ENCODE results near the gene MSH5.
"Not testable (repeated sequence)": the region's sequence is repeated elsewhere in the genome, so short reads cannot be mapped to it uniquely, and the experiment has no call there.

Gene MSH5

DNA sequence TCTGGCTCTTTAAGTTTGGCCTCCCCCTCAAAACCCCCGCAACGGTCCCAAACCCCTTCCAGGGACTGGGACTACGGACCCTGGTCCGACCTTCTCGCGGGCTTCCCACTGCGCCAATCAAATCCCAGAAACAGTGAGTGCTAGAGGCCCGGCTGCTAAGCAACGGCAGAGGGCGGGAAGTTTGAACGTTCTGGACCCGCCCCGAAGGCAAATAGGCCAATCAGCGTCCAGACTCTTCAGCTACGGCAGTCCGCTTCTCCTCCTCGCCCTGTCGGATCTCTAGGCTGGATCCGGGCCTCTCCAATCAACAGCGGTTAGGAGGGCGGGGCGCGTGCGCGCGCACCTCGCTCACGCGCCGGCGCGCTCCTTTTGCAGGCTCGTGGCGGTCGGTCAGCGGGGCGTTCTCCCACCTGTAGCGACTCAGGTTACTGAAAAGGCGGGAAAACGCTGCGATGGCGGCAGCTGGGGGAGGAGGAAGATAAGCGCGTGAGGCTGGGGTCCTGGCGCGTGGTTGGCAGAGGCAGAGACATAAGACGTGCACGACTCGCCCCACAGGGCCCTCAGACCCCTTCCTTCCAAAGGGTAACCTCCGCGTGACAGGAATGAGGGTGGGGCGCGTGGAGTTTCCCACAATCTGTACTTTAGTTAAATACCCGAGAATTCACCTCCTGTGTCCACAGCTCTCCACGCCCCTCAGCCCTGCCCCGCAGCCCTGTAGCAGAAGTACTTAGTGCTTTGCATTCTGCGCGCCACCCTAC is at the start of gene MSH5:
Gene MSH5, plus strand, starts transcription at position 367 of the 758 bp plus-strand sequence. CDS start 462 bp downstream, outside the sequence.
- peak; percentile 97 for DNase-seq

DNA sequence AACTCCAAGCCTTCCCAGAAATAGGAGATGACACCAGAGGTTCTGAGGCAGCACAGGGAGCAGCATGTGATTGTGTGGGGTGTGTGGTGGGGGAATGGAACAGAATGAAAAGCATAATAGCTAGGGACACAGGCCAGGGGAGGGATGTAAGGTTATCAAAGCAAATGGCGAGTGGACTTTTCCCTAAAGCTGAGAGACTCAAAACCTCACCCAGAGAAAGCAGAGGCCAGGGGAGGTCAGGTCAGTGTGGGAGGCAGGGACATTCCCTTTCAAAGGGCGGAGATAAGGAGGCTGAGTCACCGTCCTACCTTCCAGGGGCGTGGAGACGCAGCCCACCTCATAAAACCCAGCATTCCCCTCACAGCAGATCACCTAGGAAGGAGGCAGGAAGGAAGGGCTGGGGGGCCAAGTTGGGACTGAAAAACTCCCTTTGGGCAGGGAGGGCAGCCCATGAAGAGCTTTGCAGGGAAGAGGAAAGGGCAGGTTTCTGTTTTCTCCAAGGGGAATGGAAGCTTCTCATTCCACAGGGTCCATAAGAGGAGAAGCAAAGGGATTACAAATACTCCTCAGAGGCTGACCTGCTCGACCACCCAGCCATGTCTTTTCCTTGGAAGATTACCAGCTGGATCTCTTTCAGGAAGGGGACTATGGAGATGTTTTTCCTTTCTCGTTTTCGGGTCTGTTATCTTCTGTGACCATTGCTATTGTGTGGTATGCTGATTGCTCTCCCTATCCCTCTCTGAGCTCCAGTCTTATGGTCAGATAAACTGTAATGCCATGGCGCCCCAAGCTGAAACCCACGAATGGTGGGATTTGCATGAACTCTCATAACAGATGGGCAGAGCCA is 49.4 kb upstream of the MSH5 start:
- DNase-seq = no peak

DNA sequence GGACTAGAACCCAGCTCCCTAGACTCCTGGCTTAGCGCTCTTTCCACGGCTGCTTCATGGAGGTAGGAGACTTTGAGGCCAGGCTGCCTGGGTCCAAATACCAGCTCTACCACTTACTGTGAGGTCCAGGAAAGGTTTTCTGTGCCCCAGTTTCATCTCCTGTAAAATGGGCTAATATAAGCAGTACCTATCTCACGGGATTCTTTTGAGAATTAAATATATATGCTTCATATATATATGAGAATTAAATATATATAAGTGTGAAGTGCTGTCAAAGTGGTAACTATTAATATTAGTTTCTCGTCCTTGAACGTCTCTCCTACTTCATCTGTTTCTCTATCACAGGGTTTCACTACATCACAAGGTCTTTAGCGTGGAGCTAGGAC is 48.7 kb upstream of the MSH5 start:
- no peak for DNase-seq

DNA sequence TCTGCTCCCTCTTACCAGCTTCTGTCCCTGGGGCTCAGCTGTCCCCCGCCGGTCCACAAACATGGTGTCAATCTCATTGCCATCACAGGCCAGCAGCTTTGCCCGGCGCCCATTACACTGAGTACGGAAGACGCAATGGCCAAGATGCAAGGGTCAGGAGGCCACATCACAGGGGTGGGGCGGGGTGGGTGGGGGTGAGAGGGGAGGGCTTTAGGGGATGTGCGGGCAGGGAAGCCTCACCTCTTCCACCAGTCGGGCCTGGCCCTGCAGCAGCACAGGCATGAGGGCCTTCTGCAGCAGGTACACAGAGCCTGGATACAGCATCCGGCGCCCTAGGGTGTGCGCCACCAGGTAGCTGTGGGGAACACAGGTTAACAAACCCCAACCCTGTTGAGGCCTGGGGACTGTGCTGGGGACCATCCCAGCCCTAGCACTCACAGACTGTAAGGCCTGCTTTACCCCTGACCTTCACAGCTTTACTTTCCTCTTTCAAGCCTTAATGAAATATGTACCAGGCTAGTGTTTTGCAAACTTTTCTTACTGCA is 48.2 kb upstream of the MSH5 start:
- DNase-seq = no peak

DNA sequence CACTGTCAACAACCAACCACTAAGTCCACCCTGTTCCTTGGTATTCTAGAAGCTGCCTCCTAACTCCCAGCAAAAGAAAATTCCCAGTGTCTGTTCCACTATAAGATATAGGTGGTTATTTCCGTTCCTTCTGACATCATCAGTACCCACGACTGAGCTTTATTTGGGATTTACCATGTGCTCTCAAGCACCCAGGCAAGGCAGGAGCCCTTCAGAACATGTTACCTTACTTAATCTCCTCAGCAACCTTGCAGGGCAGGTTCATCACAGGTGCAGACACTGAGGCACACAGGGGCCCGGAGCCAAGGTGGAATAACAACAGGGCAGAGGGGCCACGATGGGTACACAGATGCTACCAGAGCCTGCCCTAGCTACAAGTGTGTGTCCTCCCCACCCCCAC is 47.5 kb upstream of the MSH5 start:
- DNase-seq = no peak

DNA sequence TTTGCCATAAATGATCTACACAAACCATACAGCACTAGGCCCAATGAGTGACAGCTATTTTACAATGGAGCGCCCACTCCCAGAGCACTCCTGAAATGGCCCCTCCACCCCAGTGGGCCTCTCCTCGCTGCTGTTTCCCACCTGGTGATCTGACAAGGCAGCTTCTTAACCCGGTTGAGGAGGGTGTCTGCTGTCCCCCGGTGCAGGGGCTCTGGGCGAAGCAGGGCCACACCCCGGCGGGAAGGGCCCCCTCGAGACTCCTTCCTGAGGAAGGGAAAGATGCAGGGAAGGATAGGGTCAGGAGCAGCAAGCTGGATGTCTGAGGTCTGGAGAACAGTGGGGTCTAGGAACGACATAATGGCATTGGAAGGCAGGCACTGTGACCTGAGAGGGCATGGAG is 46.9 kb upstream of the MSH5 start:
- DNase-seq = no peak

DNA sequence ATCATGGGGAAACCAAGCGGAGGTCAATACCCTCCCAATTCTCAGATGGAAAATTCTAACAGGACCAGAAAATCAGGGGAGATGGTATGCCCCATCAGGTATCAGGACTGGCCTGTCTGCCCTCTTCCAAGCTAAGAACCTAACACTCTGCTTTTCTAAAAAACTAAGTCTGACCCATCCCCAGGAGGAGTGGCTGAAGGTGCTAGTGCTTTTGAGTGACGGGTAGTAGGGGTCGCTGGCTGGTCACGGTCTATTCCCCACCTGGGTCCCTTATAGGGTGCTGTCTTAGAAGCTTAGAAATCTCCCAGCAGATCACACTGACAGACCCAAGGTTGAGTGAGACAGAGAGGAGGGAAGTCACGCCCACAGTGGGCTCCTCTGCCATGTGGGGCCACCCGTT is 46.3 kb upstream of the MSH5 start:
- DNase-seq = no peak

DNA sequence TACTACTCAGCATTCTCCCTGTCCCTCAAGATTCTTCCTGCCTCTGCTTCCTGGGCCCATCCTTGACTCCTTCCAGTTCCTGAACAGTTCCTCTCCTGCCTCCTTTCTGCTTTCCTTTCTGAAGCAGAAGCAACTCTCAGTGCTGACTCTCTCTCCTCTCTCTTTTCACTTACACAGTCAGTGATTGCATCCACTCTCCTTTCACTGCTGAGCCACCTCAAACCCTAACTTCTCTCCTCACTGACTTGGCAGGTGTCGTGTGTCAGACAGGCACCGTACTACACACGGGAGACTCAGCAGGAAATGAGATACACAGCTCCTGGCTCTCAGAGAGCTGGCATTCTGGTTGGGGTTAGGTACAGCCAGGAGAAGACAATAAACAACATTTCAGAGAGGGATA is 42.2 kb upstream of the MSH5 start:
- no peak for DNase-seq

DNA sequence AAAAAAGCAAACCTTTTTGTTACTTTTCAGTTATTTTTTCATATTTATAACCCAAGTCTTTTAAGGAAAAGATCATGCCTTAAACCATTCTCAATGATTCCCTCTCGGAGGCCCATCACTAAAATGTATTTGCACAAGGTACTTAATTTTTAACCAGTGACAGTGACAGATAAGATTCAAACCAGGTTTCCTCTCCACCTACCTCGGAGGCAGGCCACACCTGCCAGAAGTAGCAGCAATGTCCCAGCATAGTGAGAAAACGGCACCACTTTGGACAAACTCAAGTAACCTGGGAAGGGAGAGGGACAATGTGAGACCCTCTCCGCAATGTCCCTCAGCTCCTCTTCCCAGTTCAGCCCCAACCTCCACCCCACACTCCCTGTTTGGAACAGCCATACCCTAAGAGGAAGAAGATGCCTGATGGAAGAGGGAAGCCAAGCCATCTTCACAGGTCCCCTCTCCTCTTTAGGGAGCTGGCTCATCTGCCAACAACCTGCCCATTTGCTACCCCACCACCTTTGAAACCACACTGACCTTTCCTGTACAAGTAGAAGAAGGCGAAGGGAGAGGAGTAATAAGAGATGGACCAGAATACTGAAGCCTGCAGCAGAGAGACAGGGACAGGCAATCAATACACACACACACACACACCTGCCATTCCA is 38.9 kb upstream of the MSH5 start:
- DNase-seq = no peak

DNA sequence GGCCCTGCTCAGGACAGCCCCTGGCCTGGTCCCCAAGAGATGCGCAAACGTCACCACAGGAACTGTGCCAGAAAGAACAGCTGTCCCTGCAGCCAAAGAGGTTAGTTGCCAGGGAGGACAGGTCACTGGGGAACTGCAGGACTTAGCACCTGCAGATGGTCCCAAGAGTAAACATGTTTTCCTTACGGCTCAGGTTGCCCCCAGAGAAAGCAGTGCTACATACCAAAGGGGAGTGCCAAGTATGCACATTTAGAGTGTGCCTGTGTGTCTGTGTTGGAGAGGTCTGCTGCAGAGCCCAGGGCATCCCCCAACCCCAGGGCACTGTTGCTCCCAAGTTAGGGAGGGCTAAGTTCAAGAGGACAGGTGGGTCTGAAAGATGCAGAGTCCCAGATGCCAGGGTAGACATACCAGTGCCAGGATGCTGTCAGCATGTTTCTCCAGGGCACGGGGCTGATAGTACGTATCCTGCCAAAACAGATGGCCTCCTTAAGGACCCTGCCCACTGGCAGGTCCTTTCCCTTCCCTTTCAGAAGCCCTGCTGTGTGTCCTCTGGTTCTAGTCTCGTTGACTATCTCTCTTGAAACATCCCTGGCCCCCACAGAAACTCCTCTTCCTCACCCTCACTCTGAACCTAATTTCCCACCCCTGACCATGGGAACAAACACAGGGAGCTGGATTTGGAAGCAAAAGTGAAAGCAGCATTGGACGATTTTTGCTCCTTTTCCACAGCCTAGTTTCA is 38.0 kb upstream of the MSH5 start:
- DNase-seq = no peak

DNA sequence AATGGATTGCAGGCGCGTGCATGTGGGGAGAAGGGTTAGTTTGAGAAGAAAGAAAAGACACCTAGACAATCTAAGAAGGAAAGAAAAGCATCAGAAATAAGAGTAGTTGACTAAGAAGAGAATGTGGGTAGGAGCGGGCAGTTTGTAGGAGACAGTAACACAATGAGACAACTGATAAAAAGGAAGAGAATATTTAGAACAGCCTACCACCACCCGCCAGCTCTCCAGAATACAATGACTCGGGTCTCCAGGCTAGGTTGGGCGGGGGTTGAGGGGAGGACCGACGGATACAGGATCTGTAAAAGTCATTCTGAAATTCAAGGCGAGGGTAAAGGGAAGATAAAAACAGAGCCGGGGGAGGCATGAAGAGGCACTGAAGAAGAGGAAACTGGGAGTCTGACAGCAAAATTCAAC is 37.4 kb upstream of the MSH5 start:
- DNase-seq = peak in 1 of 2 donors; percentile 46

DNA sequence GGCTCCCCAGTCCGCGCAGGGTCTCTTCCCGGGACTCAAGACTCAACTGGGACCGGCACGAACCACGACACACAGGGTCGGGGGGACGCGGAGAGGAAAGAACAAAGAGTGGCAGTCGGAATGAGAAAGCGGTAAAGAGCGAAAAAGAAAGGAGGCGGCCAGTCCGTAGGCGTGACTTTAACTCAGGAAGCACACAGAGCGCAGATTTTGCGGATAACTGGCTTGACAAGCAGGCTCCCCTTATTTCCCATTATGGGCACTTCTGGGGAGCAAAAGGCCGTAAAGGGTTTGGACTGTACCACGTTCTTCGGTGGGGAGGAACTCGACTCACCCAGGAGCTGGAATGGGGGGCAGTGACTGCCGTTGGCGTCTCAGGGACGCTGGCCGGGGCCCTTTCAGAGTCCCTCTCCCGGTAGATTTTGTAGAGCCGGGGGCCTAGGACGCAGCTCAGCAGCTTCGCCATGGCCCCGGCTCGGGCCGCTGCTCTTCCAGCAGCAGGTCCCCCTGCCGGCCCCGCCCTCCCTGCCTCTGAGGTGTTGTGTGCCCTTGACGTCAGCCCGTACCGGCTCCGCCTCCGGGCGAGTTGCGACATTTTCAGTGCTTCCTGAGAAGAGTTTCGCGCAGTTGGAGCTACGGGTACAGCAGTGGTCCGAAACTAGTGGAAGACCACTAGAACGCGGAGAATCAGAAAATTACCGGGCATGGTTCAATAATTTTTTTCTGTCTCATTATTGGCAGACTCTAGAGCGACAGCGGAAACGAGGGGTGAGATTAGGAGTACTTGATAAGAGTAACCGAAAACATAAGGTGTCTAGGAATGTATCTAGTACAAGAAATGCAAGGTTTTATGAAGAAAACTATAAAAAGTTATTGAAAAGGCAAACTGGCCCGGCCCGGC is 36.7 kb upstream of the MSH5 start, which contains the start of gene ABHD16A:
Gene ABHD16A, minus strand, starts transcription at position 506 of the 898 bp plus-strand sequence. Its CDS starts 43 bp downstream, at position 463.
- DNase-seq = peak; percentile 97 to 98

DNA sequence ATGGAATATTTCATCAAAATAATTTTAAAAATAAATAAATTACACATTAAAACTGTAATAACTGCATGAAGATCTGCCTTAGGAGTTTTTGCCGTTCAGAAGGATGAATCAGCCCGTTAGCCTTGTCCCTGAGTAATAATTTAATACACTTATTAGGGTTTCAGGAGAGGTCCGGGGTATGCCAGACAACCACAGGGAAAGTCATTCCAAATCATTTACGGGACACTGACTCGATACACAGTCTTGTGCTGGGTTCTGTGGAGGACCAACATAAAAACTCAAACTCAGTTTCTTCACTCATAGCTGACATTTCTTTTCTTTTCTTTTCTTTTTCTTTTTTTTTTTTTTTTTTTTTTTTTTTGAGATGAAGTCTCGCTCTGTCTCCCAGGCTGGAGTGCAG is 33.9 kb upstream of the MSH5 start:
- DNase-seq = no peak

DNA sequence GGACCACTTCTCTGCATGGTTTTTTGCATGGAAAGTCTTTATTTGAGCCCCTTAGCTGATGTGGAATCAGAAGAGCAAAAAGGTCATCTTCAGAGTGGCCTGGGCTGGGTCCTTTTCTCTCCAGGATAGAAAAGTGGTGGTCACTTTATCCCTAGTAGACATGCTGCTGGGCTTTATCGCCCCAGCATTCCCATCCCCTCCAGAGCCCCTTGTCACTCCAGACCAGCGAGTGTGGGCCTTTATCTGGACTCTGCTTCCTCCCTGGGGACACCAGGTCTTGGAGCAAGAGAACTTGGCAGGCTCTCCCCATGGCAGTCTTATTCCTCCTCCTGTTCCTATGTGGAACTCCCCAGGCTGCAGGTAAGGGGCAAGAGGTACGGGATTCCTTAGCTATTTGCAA is 33.2 kb upstream of the MSH5 start, which contains the start of gene LY6G6F:
Gene LY6G6F, plus strand, starts transcription at position 268 of the 400 bp plus-strand sequence. Its CDS starts 41 bp downstream, at position 309.
- DNase-seq = no peak

DNA sequence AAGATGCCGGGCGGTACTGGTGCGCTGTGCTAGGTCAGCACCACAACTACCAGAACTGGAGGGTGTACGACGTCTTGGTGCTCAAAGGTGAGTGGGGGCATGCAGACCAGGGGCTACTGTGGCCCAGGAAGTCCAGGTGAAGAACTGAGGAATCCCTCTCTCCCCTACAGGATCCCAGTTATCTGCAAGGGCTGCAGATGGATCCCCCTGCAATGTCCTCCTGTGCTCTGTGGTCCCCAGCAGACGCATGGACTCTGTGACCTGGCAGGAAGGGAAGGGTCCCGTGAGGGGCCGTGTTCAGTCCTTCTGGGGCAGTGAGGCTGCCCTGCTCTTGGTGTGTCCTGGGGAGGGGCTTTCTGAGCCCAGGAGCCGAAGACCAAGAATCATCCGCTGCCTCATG is 32.1 kb upstream of the MSH5 start:
- no peak for DNase-seq

DNA sequence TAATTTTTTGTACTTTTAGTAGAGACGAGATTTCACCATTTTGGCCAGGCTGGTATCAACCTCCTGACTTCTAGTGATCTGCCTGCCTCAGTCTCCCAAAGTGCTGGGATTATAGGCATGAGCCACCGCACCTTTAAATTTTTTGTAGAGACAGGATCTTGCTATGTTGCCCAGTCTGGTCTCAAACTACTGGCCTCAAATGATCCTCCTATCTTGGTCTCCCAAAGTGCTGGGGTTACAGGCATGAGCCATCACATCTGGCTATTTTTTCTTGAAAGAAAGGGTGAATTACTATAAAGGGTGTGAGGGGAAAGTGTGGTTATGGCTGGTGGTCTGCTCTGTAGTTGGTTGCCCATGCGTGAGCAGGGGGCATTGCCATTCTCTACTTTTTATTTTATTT is 31.6 kb upstream of the MSH5 start:
- no peak for DNase-seq

DNA sequence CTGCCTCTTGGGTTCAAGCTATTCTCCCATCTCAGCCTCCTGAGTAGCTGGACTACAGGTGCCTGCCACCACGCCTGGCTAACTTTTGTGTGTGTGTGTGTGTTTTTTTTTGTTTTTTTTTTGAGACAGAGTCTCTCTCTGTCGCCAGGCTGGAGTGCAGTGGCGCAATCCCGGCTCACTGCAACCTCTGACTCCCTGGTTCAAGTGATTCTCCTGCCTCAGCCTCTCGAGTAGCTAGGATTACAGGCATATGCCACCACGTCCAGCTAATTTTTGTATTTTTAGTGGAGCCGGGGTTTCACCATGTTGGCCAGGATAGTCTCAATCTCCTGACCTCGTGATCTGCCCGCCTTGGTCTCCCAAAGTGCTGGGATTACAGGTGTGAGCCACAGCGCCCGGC is 30.6 kb upstream of the MSH5 start:
- DNase-seq = not testable (repeated sequence)

DNA sequence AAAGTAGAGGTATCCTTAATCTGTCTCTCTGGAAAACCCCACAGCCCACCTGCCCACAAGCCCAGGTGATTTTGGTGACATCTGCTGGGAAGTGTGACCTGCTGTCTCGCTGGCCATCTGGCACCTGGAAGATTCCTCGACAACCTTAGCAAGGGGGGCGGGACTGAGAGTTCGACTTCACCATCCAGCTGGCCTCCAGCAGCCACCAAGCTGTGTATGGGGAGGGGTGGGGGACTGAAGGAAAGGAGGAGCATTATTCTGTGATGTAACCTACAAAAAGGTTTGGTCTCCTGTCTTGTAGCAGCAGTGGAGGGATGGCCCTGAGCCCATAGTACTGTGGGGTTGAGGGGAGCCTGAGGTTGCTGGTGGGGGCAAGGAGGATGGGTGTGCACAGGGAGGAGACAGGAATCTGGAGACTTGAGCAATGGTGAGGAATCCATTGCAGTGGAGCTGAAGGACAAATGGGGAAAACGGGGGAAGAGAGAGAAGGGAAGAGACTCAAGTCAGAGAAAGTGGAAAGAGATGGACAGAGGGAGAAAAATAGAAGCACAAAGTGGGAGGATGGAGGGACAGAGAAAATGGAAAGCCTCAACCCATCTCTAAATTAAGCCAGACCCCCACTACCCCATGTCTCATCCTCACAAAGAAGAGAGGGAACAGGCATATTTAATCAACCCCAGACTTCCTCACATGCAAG is 29.1 kb upstream of the MSH5 start:
- DNase-seq = no peak

DNA sequence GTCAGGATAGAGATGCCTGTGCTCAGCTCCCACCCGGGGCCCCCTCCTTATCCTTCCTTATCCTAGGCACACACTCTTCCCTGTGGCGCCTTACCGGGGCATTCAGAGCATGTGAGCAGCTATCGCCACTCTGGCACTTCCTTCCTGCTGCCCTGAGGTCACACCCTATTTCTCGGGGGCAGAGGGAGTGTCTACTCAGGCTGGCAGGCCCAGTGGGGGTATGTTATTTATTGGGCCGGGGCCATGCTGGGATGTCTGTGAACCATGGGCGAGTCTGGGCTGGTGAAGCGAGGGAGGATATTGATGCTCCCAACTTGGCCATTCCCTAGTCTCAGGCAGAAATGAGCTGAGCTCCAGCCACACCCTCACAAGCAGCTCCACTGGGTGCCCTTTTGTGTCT is 28.6 kb upstream of the MSH5 start:
- DNase-seq = no peak

DNA sequence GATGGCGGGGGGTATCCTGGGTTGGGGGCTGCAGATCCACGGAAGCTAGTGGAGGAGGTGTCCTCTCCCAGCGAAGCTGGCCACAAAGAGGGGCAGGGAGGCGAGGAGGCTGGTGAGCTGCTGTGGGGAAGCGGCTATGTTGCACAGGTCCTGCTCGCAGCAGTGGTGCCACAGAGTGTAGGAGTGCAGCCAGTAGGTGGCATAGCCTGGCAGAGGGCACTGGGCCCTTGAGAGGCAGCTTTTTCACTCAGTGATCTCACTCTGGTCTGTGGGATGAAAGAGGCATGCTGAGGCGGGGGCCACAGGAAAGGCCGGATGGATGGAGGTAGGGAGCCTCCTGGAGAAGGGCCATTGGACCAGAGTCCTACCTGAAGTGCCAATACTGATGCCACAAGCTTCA is 27.5 kb upstream of the MSH5 start:
- no peak for DNase-seq

DNA sequence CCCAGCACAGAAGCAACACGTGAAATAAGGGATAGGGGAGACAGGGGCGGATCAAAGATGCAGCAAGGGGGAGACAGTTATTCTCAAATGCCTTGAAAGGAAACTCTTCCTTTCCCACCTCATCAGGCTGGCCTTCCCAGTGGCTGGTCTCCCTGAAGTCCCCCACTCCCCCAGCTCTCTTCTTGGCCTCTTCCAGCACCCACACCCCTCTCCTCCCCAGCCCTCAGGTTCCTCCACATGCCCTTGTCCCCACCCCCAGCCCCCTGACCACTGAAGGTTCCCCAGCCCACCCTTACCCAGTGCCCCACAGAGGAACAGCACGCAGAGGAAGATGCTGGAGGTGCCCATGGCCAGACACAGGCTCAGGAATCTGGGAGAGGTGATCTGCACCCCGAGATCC is 26.3 kb upstream of the MSH5 start:
- no peak for DNase-seq

All from stimulated activated CD4-positive, alpha-beta T cell treated with anti-CD3 and anti-CD28 coated beads, Interleukin-2, amount 100 ng/mL, for 24 hours (primary cell).